Hepatic stellate cell (primary cell): ENCODE measurements around the gene COL4A1.

ENCODE experiments used
- DNase-seq: peaks from one replicate; pipeline ENCODE4 v3.0.0; 2011; ENCODE audit warnings: low spot score

Gene COL4A1

GRCh38 chr13:110193491-110193890 is 113.5 kb downstream of the COL4A1 start:
- no peak for DNase-seq

DNA sequence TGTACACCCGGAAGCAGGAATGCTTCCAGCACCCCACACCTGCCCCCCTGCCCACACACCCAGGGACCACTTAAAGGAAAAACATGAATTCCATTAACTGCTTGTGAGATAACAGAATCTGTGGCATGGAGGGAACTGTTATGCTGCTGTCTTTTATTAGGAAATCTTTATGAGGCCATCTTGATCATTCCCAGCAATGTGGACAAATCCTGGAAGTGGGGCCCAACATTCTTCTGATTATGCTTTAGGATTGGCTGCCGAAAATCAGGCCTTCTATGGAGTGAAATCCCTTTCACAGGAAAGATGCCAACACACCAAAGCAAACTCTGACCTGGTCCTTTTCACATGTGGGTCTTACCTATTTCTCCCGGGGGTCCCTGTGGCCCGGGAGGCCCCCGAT is 114.5 kb downstream of the COL4A1 start:
- DNase-seq: no peak

- peak; percentile 68 for DNase-seq
These were observed 119.3 kb downstream of the COL4A1 start for GRCh38 chr13:110187641-110188161.

DNA sequence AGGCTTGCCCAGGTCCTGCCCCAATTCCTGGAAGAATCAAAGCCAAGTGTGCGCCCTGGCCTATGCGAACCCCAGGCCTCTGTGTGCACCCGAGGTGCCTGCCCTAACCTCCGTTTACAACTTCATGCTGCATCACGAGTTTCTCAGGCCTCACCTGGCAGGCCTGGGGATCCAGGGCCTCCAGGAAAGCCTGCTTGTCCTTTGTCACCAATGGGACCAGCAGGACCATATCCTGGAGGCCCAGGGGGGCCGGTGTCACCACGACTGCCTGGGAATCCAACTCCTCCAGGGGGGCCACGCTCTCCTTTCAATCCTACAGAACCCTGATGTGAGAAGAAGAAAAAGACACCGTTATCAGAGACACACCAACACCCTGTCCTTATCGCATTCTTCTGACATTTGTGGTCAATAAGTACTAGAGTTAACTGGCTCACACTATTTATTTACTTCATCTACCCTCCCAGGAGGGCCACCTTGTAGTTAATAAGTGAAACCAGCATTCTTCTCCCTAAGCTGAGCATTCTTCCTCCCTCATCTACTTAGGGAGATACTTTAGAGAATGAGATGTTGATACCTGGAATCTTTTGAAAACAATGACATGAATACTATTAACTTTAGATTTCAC is 120.6 kb downstream of the COL4A1 start:
- no peak for DNase-seq

DNA sequence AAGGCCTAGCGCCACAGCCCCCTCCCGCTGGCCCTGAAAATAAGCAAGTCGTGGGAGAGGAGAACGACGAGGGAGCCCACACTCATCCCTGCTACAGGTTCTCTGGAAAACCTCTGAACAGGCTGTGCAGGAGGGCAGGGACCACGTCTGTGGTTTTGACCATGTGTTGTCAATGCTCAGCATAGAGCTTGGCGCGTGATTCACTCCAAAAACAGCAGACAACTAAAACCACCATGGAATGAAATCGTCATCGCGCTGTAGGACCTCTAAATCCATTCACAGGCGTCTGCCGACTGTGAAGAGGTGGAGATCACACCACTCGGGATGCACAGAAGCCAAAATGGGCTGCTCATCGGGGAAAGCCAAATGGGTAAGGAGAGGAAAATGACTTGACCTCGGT is 121.3 kb downstream of the COL4A1 start:
- DNase-seq: no peak

GRCh38 chr13:110183910-110184309 is 123.0 kb downstream of the COL4A1 start:
- DNase-seq: no peak

GRCh38 chr13:110182461-110182860 is 124.5 kb downstream of the COL4A1 start:
- no peak for DNase-seq

GRCh38 chr13:110182003-110182402 is 125.0 kb downstream of the COL4A1 start:
- DNase-seq: no peak

GRCh38 chr13:110179857-110180147 is 127.2 kb downstream of the COL4A1 start:
- no peak for DNase-seq

DNA sequence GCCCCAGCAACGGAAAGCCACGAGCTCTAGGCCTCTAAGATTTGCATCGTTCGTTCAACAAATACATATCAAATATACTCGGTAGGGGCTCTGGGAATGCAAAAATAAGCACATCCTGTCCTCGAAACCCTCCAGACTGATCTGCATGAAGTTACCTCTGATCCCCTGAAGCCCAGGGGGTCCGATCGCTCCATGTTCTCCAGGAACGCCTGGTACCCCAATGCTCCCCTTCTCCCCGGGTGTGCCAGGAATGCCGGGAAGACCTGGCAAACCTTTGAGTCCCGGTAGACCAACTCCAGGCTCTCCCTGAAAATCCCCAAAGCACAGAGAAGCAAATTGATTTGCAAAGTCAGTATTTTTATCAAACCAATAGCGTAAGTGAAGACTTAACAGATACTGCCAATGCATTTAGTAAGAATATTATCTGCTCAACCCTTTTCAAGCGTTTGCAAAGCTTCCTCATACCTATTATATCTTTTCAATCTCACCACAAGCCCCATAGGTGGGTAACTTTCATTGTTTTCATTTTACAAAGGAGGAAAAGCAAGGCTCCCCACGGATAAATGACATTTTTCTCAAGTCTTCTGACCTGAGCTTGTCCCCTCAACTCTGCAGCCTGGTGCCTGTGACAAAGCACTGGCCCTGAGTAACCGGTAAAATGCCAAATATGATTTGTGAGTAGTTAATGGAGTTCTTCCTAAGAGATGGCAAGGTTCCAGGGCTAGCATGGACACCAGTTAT is 127.7 kb downstream of the COL4A1 start:
- DNase-seq: no peak

DNA sequence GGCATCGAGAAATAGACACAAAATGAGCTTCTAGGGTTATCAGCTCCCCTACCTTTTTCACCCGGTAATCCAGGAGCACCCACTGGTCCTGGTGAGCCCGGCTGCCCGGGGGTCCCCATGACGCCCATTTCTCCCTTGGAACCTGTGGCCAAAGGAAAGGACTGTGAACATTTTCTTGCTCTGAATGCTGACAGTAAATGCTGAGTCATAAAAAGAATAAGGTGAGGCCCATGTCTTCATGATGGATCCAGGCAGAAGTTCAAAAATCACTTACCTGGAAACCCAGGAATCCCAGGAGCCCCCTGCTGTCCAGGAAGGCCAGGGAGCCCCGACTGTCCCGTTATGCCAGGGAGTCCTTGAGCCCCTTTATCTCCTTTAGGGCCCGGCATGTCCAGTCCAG is 129.2 kb downstream of the COL4A1 start:
- no peak for DNase-seq

DNA sequence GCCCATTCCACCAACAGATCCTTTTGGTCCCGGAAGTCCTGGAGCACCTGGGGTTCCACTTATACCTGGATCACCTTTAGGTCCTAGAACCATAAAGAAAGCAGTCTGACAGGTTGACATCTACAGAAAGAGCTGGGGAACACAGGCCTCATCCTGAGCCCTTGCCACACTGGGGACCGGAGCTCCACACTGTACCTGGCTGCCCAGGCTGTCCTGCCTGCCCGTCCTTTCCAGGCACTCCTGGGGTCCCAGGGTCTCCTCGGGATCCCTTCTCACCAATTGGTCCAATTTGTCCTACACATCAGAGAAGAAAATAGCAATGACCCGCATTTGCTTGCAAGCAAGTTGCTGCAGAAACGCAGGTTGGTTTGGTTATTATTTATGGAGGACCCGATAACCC is 130.5 kb downstream of the COL4A1 start:
- no peak for DNase-seq

DNA sequence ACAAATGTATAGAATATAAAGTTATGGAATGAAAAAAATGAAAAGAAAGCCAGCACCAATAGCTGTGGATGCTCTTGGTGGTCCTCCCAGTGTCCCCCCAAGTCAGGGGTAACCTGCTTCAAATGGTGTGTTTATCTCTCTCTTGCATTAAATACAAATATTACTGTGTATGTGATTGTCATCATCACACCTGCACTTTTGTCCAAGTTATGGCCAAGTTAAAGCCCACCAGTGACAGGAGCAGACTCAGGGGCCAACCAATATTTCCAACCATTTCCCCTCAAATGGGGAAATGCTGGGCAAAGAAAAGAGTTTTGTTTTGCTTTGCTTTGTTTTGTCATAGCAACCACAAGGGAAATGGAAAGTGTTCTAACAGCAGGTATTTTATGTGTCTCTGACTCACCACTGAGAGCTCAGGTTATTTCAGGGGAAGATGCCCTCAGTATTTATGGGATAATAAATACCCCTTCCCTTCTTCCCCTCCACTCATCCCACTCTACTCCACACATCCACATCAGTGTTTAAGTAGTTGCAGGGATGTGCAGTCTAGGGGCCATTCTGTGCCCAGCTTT is 133.6 kb downstream of the COL4A1 start:
- no peak for DNase-seq

DNA sequence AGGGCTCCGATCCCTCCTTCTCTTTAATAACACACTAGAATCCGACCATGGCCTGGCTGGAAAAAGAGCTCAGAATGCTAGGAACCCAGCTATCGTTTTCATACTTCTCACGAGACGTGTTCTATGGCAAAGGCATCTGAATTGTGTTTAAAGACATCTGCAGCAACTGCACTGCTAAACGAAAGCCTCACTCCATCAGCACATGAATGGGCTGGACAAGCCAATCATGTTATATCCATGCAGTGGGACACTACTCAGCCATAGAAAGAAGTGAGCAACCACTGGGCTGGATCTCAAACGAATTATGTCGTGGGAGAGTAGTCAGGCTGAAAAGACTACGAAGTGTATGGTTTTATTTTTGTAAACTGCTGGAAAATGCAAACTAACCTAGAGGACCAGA is 136.1 kb downstream of the COL4A1 start:
- DNase-seq: no peak

- no peak for DNase-seq
These were observed 136.8 kb downstream of the COL4A1 start for GRCh38 chr13:110170020-110170790.

DNA sequence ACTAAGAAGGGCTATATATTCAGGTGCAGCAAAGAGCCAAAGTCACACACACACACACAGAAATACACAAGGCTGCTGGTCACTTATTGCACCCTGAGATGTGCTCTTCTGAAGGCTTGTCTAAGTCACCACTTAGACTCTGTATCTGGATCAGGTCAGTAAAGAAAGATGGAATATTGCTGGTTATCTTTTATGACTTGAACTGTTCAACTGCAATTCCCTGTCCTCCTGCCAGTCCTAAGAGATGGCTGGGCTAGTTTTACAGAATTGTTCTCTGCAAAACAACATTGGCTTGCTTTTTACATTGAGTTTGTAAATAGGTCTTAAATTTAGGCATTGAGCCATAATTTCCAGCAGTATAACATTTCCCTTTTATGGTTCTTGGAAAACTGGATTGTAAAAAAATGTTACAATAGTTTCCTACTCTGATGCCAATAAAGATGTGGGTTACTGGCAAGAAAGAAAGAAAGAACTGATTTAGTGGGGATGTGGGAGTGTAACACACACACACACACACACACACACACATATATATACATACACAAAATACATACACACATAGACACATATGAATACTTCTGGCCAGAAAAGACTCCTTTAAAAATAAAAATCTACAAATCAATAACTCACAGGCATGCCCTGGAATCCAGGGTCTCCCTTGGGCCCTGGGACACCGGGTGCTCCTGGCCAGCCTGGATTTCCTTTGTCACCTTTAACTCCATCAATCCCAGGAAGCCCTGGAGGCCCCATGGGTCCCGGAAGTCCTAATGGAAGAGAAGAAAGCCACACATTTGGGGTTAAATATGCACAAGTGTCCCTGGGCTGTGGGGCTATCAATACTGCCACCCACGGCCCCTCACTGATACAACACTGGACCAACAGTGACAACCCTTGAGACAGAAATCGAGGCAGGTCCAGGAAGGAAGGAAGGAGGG is 137.7 kb downstream of the COL4A1 start:
- DNase-seq: no peak

- no peak for DNase-seq
These were observed 140.4 kb downstream of the COL4A1 start for GRCh38 chr13:110166598-110166997.

DNA sequence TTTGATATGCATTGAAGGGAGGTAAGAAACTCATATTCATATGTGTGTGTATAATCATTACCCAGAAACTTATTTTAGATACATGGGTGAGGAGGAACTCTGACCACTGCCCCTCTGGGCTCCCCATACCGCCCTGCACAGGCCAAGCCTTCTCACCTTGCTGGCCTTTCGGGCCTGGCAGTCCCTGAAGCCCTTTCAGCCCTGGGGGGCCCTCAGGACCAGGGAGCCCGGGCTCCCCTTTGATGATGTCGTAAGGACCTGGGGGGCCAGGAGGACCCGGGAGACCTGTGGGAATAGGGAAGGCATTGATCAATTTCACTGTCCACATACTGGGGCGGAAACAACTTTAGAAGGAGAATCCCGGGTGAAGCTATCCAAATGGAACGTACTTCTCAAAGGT is 142.3 kb downstream of the COL4A1 start:
- DNase-seq: no peak

DNA sequence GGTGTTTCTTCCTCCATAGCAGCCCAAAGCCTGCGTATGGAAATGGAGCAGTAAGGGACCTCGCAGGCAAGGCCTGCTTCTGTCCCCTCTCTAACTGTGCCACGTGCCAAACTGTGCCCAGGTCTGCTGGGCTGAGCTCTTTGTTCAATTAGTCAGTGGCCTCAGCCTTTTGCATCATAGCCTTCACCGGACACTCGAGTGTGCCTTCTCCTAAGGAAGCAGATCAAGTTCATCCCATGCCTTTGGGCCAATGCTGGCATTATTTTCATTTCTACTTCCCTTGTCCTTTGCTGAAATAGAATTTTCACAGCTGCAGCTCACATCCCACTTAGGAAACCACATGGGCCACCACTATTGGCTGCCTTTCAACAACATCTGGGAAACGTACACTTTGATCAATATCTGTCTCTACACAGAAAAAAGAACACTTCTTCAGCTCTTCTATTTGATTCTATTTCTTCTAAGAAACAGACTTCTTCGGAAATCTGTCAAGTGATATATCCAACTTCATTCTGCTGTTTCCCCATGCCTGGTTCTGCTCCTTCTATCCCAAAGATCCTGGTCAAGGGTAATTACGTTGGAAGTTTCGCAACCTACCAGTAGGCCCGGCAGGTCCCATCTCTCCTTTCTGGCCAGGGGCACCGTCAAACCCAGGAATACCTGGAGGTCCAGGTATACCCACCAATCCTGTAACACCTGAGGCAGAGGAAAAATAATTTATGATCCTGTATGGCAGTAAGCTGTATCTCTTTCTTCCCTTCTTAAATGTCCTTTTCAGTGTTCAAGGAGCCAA is 143.9 kb downstream of the COL4A1 start:
- DNase-seq: no peak

DNA sequence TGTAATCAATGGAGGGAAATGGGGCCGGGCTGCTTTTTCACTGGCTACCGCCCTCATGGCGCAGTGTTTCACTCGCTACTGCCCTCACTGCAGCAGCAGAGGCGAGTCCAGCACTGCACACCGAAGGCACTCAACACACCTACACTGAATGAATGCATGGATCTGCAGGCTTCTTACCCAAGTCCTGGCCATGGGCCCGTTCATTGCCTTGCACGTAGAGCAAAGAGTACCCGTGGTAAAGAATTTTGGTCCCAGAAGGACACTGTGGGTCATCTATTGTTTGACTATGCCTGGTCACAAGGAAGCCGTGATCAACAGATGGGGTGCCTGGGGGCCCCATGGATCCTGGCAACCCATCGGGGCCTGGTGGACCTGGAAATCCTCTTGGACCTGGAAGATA is 144.9 kb downstream of the COL4A1 start:
- no peak for DNase-seq
